Natural killer cell (primary cell): ENCODE results near the gene PCP4L1. TPM values are rescaled to one million over a fixed set of nuclear protein-coding genes. Genes with fewer than 3 reads are reported as not detected.

Experiments used
- ATAC-seq, 3 donors: fragments of 150-1000 bp in 2 of 3; fragments of 200-7000 bp in 1 of 3; cut with Tn5 transposase; 1 replicate in 1 of 3; 2 replicates in 2 of 3; pipeline ENCODE4 v1.10.0; 2021; ENCODE audit warnings: mild to moderate bottlenecking in 2 of 3, moderate library complexity in 2 of 3
- DNase-seq, 2 donors: peaks; one replicate each; pipeline versions ENCODE4 v3.0.0 to v3.0.0-alpha.2; 2013 to 2021; ENCODE audit warnings: mixed read lengths in 1 of 2
- H3K27ac ChIP-seq: one replicate; pipeline ENCODE4 v1.5.1; 2013; ENCODE audit warnings: mild to moderate bottlenecking, low read length
- H3K27me3 ChIP-seq: one replicate; pipeline ENCODE4 v1.6.1; 2013; ENCODE audit warnings: low read length; ENCODE audit not compliant: control insufficient read depth, insufficient read depth
- H3K36me3 ChIP-seq: one replicate; pipeline ENCODE4 v1.6.1; 2013; ENCODE audit warnings: low read length; ENCODE audit not compliant: control insufficient read depth, insufficient read depth
- H3K4me1 ChIP-seq: one replicate; pipeline ENCODE4 v1.6.1; 2013; ENCODE audit warnings: low read length; ENCODE audit not compliant: control insufficient read depth, insufficient read depth
- H3K4me3 ChIP-seq: one replicate; pipeline ENCODE4 v1.5.1; 2013; ENCODE audit warnings: low read length
- H3K9me3 ChIP-seq: one replicate; pipeline ENCODE4 v1.6.1; 2013; ENCODE audit warnings: low read length; ENCODE audit not compliant: control insufficient read depth, insufficient read depth
- H3K27ac Mint-ChIP-seq, 2 donors: one replicate each; pipeline ENCODE4 v1.8.0; 2022; ENCODE audit warnings: mild to moderate bottlenecking in 2 of 2, mixed read lengths in 2 of 2, moderate library complexity in 1 of 2
- H3K27me3 Mint-ChIP-seq, 2 donors: one replicate each; pipeline ENCODE4 v1.8.0; 2022; ENCODE audit warnings: low read depth in 2 of 2, mixed read lengths in 2 of 2
- H3K36me3 Mint-ChIP-seq: one replicate; pipeline ENCODE4 v1.8.0; 2022; ENCODE audit warnings: mixed read lengths
- H3K4me1 Mint-ChIP-seq, 2 donors: one replicate each; pipeline ENCODE4 v1.8.0; 2022; ENCODE audit warnings: mixed read lengths in 2 of 2
- H3K4me3 Mint-ChIP-seq: one replicate; pipeline ENCODE4 v1.8.0; 2022; ENCODE audit warnings: mild to moderate bottlenecking, moderate library complexity, mixed read lengths
- H3K9me3 Mint-ChIP-seq, 2 donors: one replicate each; pipeline ENCODE4 v1.8.0; 2022; ENCODE audit warnings: mixed read lengths in 2 of 2
- WGBS: methylation state at CpG from one replicate; pipeline ENCODE4 v1.1.7; 2013; ENCODE audit warnings: missing lambda C conversion rate; ENCODE audit not compliant: insufficient coverage; 5-methylcytosine and 5-hydroxymethylcytosine counted together
- intact Hi-C: fragments of 100-400 bp; cut with micrococcal nuclease; formaldehyde crosslinking; loops from one replicate; pipeline ENCODE4 v1.14.2; 2022
- total RNA-seq, 4 donors: library from RNA; stranded (reverse); fragments of 120-200 nt in 1 of 4; gene quantifications; one replicate each; pipeline versions ENCODE4 v1.2.3 to v1.2.4, GENCODE V29; 2013 to 2022
- TF ChIP-seq, protein P1 (sequence below): fragments of 200-600 bp; IDR thresholded peaks from one replicate; pipeline ENCODE4 v1.8.0; 2022; ENCODE audit warnings: antibody characterized with exemption

Gene PCP4L1
- total RNA-seq, 3 donors from 2014 or later (not counting 1 experiment from before 2014, with no cell fraction given) = not detected

DNA sequence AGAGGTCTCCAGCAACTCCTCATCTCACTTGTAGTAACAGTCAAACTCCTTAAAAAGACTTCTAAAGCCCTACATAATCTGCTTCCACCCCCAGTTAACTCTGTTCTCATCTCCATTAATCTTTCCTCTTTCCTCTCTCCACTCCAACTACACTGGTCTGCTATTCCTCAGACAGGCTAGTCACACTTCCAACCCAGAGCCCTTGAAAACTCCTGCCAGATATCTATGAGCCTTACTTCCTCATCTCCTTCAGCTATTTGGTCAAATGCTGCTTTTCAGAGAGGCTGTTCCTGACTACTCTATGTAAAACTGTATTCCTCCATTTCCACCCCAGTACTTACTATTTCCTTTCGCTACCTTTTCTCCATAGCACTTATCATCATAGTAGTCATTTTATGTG, 24.4 kb downstream of the PCP4L1 start:
- Mint-ChIP-seq H3K9me3 (no peaks in the 10 kb centered on the region), H3K4me3 (no peak overlapping the region), H3K27ac (no peak overlapping the region), H3K4me1 (no peaks in the 10 kb centered on the region), H3K36me3 (no peaks in the 10 kb centered on the region), H3K27me3 (peaks cover 0 to 3% of the 10 kb centered on the region in 2 donors)
- Histone ChIP-seq H3K27me3 (no peaks in the 10 kb centered on the region), H3K36me3 (no peaks in the 10 kb centered on the region), H3K4me3 (no peak overlapping the region), H3K9me3 (no peaks in the 10 kb centered on the region), H3K27ac (no peak overlapping the region), H3K4me1 (no peaks in the 10 kb centered on the region)
- no peak for DNase-seq
- WGBS = no CpG with 5 or more reads among the region's 1 CpG
- intact Hi-C loops = no loop called here
- TF ChIP-seq, protein P1, sequence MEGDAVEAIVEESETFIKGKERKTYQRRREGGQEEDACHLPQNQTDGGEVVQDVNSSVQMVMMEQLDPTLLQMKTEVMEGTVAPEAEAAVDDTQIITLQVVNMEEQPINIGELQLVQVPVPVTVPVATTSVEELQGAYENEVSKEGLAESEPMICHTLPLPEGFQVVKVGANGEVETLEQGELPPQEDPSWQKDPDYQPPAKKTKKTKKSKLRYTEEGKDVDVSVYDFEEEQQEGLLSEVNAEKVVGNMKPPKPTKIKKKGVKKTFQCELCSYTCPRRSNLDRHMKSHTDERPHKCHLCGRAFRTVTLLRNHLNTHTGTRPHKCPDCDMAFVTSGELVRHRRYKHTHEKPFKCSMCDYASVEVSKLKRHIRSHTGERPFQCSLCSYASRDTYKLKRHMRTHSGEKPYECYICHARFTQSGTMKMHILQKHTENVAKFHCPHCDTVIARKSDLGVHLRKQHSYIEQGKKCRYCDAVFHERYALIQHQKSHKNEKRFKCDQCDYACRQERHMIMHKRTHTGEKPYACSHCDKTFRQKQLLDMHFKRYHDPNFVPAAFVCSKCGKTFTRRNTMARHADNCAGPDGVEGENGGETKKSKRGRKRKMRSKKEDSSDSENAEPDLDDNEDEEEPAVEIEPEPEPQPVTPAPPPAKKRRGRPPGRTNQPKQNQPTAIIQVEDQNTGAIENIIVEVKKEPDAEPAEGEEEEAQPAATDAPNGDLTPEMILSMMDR = no peak
- no peak for ATAC-seq

DNA sequence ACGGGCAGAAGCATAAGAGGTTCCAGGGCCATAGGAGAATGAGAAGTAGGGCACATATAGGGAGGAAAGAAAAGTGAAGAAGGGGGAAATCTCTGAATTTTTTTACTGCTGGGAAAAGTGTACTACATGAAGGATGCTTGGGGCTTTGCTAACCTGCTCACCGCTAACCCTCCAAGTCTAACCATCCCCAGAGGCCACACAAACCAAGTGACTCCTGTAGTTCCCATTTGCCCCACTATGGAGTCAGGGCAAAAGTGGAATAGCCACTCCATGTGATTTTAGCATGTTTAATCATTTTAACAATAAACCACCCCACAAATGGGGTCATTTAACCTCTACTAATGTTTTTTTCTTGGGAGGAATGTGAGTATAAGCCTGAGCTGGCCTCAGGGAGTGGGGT, 26.6 kb downstream of the PCP4L1 start:
- DNase-seq = no peak
- no peak overlapping the region for H3K4me3 ChIP-seq
- no peak for ATAC-seq
- intact Hi-C loops = no loop called here
- Mint-ChIP-seq H3K27ac (no peak overlapping the region), H3K9me3 (no peaks in the 10 kb centered on the region), H3K4me1 (no peaks in the 10 kb centered on the region), H3K36me3 (no peaks in the 10 kb centered on the region), H3K27me3 (peaks cover 0 to 3% of the 10 kb centered on the region in 2 donors), H3K4me3 (no peak overlapping the region)
- 84% methylated on average over 2 of the region's 2 CpGs for WGBS
- no peaks in the 10 kb centered on the region for H3K27me3 ChIP-seq
- H3K36me3 ChIP-seq = no peaks in the 10 kb centered on the region
- H3K4me1 ChIP-seq = no peaks in the 10 kb centered on the region
- no peak overlapping the region for H3K27ac ChIP-seq
- TF ChIP-seq, protein P1 = no peak
- no peaks in the 10 kb centered on the region for H3K9me3 ChIP-seq

DNA sequence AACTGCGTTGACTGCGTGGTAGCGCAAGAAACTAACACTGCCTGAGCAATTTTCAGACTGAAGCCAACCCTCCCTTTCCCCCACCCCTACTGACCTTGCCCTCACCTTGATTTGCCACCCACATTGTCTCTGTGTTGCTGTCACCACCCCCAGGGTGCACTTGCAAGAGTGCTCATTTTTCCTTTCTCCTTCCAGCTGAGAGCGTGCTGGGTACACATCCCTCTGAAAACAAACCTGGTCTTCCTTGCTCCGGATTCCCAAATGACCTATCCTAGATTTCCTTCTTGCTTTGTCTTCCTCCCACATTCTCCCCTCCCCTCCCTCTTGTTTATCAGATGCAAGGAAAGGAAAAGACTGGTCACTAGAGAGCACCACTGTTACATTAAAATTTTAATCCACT, 27.0 kb downstream of the PCP4L1 start:
- H3K27ac ChIP-seq = no peak overlapping the region
- no peaks in the 10 kb centered on the region for H3K36me3 ChIP-seq
- peaks cover 0 to 3% of the 10 kb centered on the region in 2 donors for H3K27me3 Mint-ChIP-seq
- no peaks in the 10 kb centered on the region for H3K4me1 Mint-ChIP-seq
- 83% methylated on average over 5 of the region's 5 CpGs for WGBS
- H3K27ac Mint-ChIP-seq = no peak overlapping the region
- H3K36me3 Mint-ChIP-seq = no peaks in the 10 kb centered on the region
- H3K9me3 ChIP-seq = no peaks in the 10 kb centered on the region
- no peaks in the 10 kb centered on the region for H3K4me1 ChIP-seq
- no peak overlapping the region for H3K4me3 Mint-ChIP-seq
- H3K27me3 ChIP-seq = no peaks in the 10 kb centered on the region
- no peak for DNase-seq
- no peak for ATAC-seq
- TF ChIP-seq, protein P1 = no peak
- intact Hi-C loops = no loop called here
- H3K9me3 Mint-ChIP-seq = no peaks in the 10 kb centered on the region
- H3K4me3 ChIP-seq = no peak overlapping the region

DNA sequence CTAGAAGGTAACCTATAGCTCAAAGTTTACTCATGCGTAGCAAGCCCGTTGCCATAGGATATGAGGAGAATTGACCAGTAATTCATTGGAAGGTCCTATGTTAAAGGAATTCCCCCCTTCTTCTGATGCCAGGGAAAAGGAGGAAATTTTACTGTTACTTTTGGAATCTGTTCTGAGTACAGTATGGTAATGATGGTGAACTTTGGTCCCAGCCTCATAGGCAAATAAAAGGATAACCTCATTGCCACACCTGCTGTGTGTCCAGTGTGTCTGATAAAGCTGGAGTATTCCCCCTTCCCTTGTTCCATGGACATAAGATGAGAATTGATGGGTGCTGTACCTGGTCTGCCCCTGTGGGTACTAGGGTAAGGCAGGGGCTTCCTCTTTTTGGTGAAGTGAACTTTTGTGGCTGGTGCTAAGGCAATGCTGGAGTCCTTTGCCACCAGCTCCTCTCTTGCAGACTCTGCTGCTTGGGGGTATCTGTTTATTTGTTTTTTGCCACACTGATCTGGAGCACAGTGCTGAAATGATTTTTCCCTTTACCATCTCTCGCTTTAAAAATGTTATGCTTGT, 29.0 kb downstream of the PCP4L1 start:
- WGBS = 100% methylated on average over 2 of the region's 3 CpGs
- H3K36me3 Mint-ChIP-seq = no peaks in the 10 kb centered on the region
- TF ChIP-seq, protein P1 = no peak
- no peaks in the 10 kb centered on the region for H3K4me1 ChIP-seq
- intact Hi-C loops = no loop called here
- ATAC-seq (no peak), DNase-seq (no peak)
- no peaks in the 10 kb centered on the region for H3K27me3 ChIP-seq
- peaks cover 6% of the 10 kb centered on the region in 2 donors for H3K4me1 Mint-ChIP-seq
- H3K9me3 Mint-ChIP-seq = no peaks in the 10 kb centered on the region
- no peaks in the 10 kb centered on the region for H3K36me3 ChIP-seq
- H3K27me3 Mint-ChIP-seq = peaks cover 0 to 3% of the 10 kb centered on the region in 2 donors
- no peak overlapping the region for H3K4me3 Mint-ChIP-seq
- H3K27ac ChIP-seq = no peak overlapping the region
- H3K9me3 ChIP-seq = no peaks in the 10 kb centered on the region
- no peak overlapping the region for H3K27ac Mint-ChIP-seq
- no peak overlapping the region for H3K4me3 ChIP-seq
